T1000 (cell line): ENCODE data around the gene TMEM59L.

ENCODE experiments used
- DNase-seq: peaks from one replicate; lab custom pipeline; 2025; ENCODE audit warnings: mixed read lengths; lab: John Stamatoyannopoulos, UW

TMEM59L gene

GRCh38 chr19:18608805-18609716, 3.6 kb upstream of the TMEM59L start:
- DNase-seq, result no peak

GRCh38 chr19:18609717-18610051, 3.0 kb upstream of the TMEM59L start:
- no peak for DNase-seq

GRCh38 chr19:18610245-18610555, 2.5 kb upstream of the TMEM59L start:
- no peak for DNase-seq

GRCh38 chr19:18610556-18611326, 1.9 kb upstream of the TMEM59L start:
- no peak for DNase-seq

- DNase-seq, result no peak
Measured at GRCh38 chr19:18611327-18612050, 1.2 kb upstream of the TMEM59L start.

GRCh38 chr19:18612051-18612771, 459 bp upstream of the TMEM59L start:
- DNase-seq, result no peak

GRCh38 chr19:18613589-18614234, 1.0 kb downstream of the TMEM59L start:
- DNase-seq, result no peak

- no peak for DNase-seq
Measured at GRCh38 chr19:18616023-18616422, 3.4 kb downstream of the TMEM59L start.

GRCh38 chr19:18617562-18617961, 4.9 kb downstream of the TMEM59L start:
- DNase-seq, result no peak

GRCh38 chr19:18618236-18618635, 5.6 kb downstream of the TMEM59L start:
- DNase-seq, result no peak

GRCh38 chr19:18620311-18620710, 7.6 kb downstream of the TMEM59L start:
- no peak for DNase-seq

GRCh38 chr19:18620902-18621301, 8.2 kb downstream of the TMEM59L start:
- no peak for DNase-seq

- DNase-seq, result no peak
Measured at GRCh38 chr19:18626906-18627305, 14.2 kb downstream of the TMEM59L start.

GRCh38 chr19:18629166-18630088, 16.8 kb downstream of the TMEM59L start:
- DNase-seq, result no peak

- no peak for DNase-seq
Measured at GRCh38 chr19:18633321-18633720, 20.7 kb downstream of the TMEM59L start.

- DNase-seq, result no peak
Measured at GRCh38 chr19:18634612-18635297, 22.1 kb downstream of the TMEM59L start.

- DNase-seq, result no peak
Measured at GRCh38 chr19:18635831-18636182, 23.1 kb downstream of the TMEM59L start.

- DNase-seq, result peak; percentile 96
Measured at GRCh38 chr19:18636183-18636968, 23.7 kb downstream of the TMEM59L start.
